ENCODE results near the gene PAM.

DNA sequence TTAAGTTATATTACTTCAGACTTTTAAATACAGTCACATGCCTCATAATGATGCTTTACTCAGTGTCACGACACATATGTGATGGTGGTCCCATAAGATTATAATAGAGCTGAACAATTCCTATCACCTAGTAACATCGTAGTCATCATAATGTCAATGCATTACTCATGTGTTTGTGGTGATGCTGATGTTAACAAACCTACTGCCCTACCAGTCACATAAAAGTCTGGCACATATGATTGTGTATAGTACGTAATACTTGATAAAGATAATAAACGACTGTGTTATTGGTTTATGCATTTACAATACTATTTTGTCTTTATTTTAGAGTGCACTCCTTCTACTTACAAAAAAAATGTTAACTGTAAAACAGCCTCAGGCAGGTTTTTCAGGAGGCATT is 103.7 kb downstream of the PAM start:
- TF ChIP-seq, protein P1, sequence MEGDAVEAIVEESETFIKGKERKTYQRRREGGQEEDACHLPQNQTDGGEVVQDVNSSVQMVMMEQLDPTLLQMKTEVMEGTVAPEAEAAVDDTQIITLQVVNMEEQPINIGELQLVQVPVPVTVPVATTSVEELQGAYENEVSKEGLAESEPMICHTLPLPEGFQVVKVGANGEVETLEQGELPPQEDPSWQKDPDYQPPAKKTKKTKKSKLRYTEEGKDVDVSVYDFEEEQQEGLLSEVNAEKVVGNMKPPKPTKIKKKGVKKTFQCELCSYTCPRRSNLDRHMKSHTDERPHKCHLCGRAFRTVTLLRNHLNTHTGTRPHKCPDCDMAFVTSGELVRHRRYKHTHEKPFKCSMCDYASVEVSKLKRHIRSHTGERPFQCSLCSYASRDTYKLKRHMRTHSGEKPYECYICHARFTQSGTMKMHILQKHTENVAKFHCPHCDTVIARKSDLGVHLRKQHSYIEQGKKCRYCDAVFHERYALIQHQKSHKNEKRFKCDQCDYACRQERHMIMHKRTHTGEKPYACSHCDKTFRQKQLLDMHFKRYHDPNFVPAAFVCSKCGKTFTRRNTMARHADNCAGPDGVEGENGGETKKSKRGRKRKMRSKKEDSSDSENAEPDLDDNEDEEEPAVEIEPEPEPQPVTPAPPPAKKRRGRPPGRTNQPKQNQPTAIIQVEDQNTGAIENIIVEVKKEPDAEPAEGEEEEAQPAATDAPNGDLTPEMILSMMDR (IDR thresholded peaks at IDR 0.05; ENCODE audit: low read depth, low read length, missing input control) = no peak
- TF ChIP-seq RXRA (IDR thresholded peaks at IDR 0.05) (no peak), YY1 (IDR thresholded peaks at IDR 0.05) (no peak), GABPA (IDR thresholded peaks at IDR 0.05 in 1 of 2, conservative IDR thresholded peaks at IDR 0.05 in 1 of 2) (no peak), RAD21 (IDR thresholded peaks at IDR 0.05) (no peak)
- TF ChIP-seq, protein P2, sequence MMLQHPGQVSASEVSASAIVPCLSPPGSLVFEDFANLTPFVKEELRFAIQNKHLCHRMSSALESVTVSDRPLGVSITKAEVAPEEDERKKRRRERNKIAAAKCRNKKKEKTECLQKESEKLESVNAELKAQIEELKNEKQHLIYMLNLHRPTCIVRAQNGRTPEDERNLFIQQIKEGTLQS (IDR thresholded peaks at IDR 0.05) = no peak
- TF ChIP-seq, protein P3, sequence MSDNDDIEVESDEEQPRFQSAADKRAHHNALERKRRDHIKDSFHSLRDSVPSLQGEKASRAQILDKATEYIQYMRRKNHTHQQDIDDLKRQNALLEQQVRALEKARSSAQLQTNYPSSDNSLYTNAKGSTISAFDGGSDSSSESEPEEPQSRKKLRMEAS (IDR thresholded peaks at IDR 0.05) = no peak
